ENCODE results near the gene ITGA7. TPM values are rescaled to one million over a fixed set of nuclear protein-coding genes. Genes with fewer than 3 reads are reported as not detected.

ITGA7 gene
- total and polyA plus RNA-seq, 5 donors from 2014 or later = 0.29 to 0.76 TPM; not detected in 3

DNA sequence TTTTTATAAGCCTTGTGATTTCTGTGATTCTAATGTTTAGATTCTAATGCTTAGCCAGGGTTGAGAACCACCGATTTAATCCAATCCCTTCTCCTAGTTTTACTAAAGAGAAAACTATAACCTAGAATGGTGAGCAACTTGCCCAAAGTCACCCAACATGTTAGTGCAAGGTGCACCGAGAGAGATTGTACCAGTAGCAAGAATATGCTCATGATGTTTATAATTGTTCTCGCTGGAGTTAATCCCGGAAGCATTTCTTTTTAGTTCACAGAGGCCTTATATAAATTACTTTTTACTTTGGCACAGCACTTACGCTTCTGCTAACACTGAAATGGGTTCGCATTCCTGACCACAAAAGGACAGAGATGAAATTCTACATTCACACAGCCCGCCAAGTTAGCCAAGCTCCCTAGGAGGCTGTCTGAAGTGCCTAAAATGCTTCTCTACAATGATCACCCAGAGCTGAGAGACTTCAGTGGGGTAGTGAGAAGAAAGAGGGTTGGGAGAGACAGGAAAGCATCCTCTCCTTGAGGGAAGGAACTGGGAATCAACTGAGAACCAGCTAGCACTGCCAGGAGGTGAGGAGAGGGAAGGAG lies 7.6 kb upstream of the ITGA7 start:
- Mint-ChIP-seq H3K4me1 (peaks cover 8 to 41% (median 25%) of the 10 kb centered on the region in 4 donors), H3K9me3 (peaks cover 0 to 3% (median 0%) of the 10 kb centered on the region in 7 donors), H3K27me3 (peaks cover 12% of the 10 kb centered on the region), H3K4me3 (peak overlapping the region; percentile 95 to 98 (median 96)), H3K36me3 (peaks cover 7% of the 10 kb centered on the region), H3K27ac (peak overlapping the region in 2 of 3 donors; percentile 97 to 98)
- Histone ChIP-seq H3K4me3 (ENCODE audit: low read depth, low read length) (peak overlapping the region; percentile 80), H3K36me3 (ENCODE audit: control insufficient read depth, insufficient read depth, low read length) (peaks cover 18% of the 10 kb centered on the region), H3K27me3 (ENCODE audit: control insufficient read depth, insufficient read depth, low read length) (no peaks in the 10 kb centered on the region), H3K4me1 (ENCODE audit: control insufficient read depth, insufficient read depth, low read length, poor library complexity, severe bottlenecking) (peaks cover 37% of the 10 kb centered on the region), H3K9me3 (ENCODE audit: control insufficient read depth in 2 of 2, low read length in 2 of 2) (no peaks in the 10 kb centered on the region), H3K27ac (ENCODE audit: insufficient read depth, low read length, poor library complexity, severe bottlenecking) (peak overlapping the region; percentile 95)
- ATAC-seq (ENCODE audit: low read depth in 2 of 2) (no peak), DNase-seq (no peak)

DNA sequence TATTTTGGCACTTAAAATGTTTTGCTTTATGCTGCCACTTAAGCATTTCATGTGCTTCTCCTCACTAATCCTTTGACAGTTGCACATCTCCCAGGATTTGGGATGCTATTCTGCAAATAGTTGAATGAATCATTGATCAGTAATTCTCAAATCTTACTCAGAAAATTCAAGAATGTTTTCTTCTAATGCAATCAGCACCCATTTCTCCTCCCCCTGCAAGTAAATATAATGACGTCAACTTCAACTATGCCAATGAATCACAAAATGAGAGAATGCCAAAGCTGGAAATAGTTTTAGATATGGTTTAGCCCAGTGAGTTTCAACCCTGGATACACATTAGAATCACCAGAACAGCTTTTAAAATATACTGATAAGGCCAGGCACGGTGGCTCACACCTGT lies 6.0 kb upstream of the ITGA7 start:
- H3K4me3 Mint-ChIP-seq = peak overlapping the region in 2 of 4 donors; percentile 23 to 86
- Histone ChIP-seq H3K27ac (ENCODE audit: insufficient read depth, low read length, poor library complexity, severe bottlenecking) (no peak overlapping the region), H3K36me3 (ENCODE audit: control insufficient read depth, insufficient read depth, low read length) (peaks cover 2% of the 10 kb centered on the region), H3K4me1 (ENCODE audit: control insufficient read depth, insufficient read depth, low read length, poor library complexity, severe bottlenecking) (peaks cover 39% of the 10 kb centered on the region), H3K4me3 (ENCODE audit: low read depth, low read length) (no peak overlapping the region), H3K27me3 (ENCODE audit: control insufficient read depth, insufficient read depth, low read length) (peaks cover 5% of the 10 kb centered on the region), H3K9me3 (ENCODE audit: control insufficient read depth in 2 of 2, low read length in 2 of 2) (no peaks in the 10 kb centered on the region)
- peaks cover 8 to 40% (median 29%) of the 10 kb centered on the region in 4 donors for H3K4me1 Mint-ChIP-seq
- H3K27me3 Mint-ChIP-seq = peaks cover 27% of the 10 kb centered on the region
- H3K27ac Mint-ChIP-seq = no peak overlapping the region
- ATAC-seq (ENCODE audit: low read depth in 2 of 2) (no peak), DNase-seq (no peak)
- peaks cover 7% of the 10 kb centered on the region for H3K36me3 Mint-ChIP-seq
- peaks cover 0 to 3% (median 0%) of the 10 kb centered on the region in 7 donors for H3K9me3 Mint-ChIP-seq

DNA sequence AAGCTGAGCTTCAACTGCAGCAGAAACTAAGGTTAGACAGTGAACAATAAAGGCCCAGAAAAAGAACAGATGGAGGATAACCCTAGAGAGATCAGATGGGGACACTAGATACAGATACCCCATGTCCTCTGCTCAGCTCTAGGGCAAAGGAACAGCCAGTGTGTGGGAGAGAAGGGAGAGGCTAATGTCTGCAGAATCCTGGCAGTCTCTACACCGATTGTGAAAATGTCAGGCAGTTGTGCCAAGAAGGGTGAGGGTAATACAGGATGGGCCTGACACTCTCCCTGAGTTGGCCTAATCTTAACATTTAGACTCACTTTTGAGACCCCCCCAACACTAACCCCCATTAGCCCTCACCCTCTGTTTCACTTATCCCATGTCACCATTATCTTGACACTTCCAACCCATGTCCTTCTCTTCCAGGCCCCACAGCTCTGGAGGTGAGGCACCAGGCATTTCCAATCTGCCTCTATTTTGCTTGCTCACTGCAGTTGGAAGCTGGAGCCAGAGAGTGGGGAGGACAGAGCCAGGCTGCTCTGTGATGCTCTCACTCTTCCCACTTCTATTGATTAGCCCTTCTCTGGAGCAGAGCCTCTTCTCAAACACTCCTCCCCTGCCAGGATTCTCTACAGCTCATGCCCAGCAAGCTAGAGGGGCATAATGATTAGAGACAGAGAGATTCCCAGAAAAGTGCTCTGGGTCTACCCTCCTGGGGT lies 5.2 kb upstream of the ITGA7 start:
- peak overlapping the region in 1 of 4 donors; percentile 86 for H3K4me3 Mint-ChIP-seq
- peaks cover 39% of the 10 kb centered on the region for H3K4me1 ChIP-seq (ENCODE audit: control insufficient read depth, insufficient read depth, low read length, poor library complexity, severe bottlenecking)
- no peaks in the 10 kb centered on the region for H3K9me3 ChIP-seq (ENCODE audit: control insufficient read depth in 2 of 2, low read length in 2 of 2)
- peaks cover 4% of the 10 kb centered on the region for H3K36me3 Mint-ChIP-seq
- DNase-seq = no peak
- no peak overlapping the region for H3K4me3 ChIP-seq (ENCODE audit: low read depth, low read length)
- H3K27ac ChIP-seq (ENCODE audit: insufficient read depth, low read length, poor library complexity, severe bottlenecking) = no peak overlapping the region
- H3K27me3 ChIP-seq (ENCODE audit: control insufficient read depth, insufficient read depth, low read length) = peaks cover 7% of the 10 kb centered on the region
- peaks cover 0 to 3% (median 0%) of the 10 kb centered on the region in 7 donors for H3K9me3 Mint-ChIP-seq
- peaks cover 8 to 40% (median 28%) of the 10 kb centered on the region in 4 donors for H3K4me1 Mint-ChIP-seq
- no peak overlapping the region for H3K27ac Mint-ChIP-seq
- no peaks in the 10 kb centered on the region for H3K36me3 ChIP-seq (ENCODE audit: control insufficient read depth, insufficient read depth, low read length)
- ATAC-seq (ENCODE audit: low read depth in 2 of 2) = no peak
- H3K27me3 Mint-ChIP-seq = peaks cover 35% of the 10 kb centered on the region

DNA sequence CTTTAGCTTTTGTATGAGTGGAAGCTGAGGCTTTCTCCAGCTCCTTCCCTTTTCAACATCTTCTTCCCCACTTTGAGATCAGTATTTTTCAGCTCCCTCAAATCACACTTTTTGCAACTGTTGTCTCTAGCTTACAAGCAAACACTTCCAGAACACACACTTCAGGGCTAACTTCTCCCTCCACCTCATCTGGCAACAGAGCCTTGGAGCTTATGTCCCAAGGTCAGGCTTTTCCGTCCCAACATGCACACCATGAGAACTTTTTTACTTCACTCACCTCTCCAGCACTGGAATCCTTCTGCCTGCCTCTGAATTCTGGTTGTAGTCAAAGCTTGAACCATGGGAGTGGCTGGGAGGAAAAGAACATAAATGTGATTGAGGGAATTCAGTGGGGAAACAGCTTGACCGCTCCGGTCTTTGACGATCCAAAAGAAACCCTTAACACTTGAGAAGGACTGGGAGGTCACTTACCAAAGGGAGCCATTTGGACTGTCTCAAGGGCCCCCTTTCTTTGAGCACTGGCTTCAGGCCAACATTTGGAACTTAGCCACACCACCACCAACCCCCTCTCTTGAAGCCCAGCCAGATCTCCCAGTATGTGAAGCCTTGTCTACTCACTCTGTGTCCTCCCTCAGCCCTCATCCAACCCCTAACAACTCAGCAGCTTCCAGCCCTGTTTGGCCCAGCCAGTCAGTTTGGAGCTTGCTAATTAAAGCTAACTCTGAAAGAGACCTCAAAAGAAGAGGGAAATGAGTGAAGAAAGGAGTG lies 4.3 kb upstream of the ITGA7 start:
- H3K36me3 Mint-ChIP-seq = peaks cover 4% of the 10 kb centered on the region
- peaks cover 41% of the 10 kb centered on the region for H3K27me3 Mint-ChIP-seq
- DNase-seq (no peak), ATAC-seq (ENCODE audit: low read depth in 2 of 2) (no peak)
- H3K4me1 Mint-ChIP-seq = peaks cover 8 to 35% (median 21%) of the 10 kb centered on the region in 4 donors
- Histone ChIP-seq H3K27ac (ENCODE audit: insufficient read depth, low read length, poor library complexity, severe bottlenecking) (no peak overlapping the region), H3K4me1 (ENCODE audit: control insufficient read depth, insufficient read depth, low read length, poor library complexity, severe bottlenecking) (peaks cover 37% of the 10 kb centered on the region), H3K4me3 (ENCODE audit: low read depth, low read length) (no peak overlapping the region), H3K9me3 (ENCODE audit: control insufficient read depth in 2 of 2, low read length in 2 of 2) (no peaks in the 10 kb centered on the region), H3K27me3 (ENCODE audit: control insufficient read depth, insufficient read depth, low read length) (peaks cover 9% of the 10 kb centered on the region), H3K36me3 (ENCODE audit: control insufficient read depth, insufficient read depth, low read length) (no peaks in the 10 kb centered on the region)
- H3K27ac Mint-ChIP-seq = peak overlapping the region in 2 of 3 donors; percentile 64 to 72
- H3K9me3 Mint-ChIP-seq = peaks cover 0 to 3% (median 0%) of the 10 kb centered on the region in 7 donors
- H3K4me3 Mint-ChIP-seq = peak overlapping the region in 2 of 4 donors; percentile 23 to 40

DNA sequence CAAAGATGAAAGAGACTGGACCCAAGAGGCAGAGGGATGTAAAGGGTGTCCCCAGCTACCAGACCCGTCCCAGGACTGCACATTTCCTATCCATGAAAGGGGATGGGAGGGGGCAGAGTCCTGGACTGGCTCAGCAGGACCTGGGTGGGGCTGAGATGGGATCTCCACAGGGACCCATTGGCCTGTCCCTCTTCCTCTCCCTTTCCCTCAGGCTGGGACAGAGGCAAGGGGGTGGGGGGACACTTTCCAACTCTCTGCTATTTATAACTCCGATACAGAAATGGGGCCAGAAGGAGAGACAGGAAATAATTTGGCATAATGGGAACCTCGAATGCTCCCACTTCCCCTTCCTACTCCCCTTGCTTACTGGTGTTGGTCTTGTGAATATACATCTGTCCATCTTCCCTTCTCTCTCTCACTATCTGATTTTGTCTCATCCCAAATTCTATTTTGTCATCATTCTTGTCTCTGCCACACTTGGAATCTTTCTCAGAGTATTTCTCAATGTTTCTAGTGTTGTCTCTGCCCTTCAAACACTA lies 1.1 kb upstream of the ITGA7 start:
- Mint-ChIP-seq H3K36me3 (no peaks in the 10 kb centered on the region), H3K4me3 (peak overlapping the region; percentile 77 to 93 (median 88)), H3K9me3 (peaks cover 0 to 3% (median 0%) of the 10 kb centered on the region in 7 donors), H3K27me3 (peaks cover 62% of the 10 kb centered on the region), H3K27ac (peak overlapping the region in 1 of 3 donors; percentile 85), H3K4me1 (peaks cover 0 to 20% (median 10%) of the 10 kb centered on the region in 4 donors)
- H3K27me3 ChIP-seq (ENCODE audit: control insufficient read depth, insufficient read depth, low read length) = peaks cover 14% of the 10 kb centered on the region
- no peak overlapping the region for H3K27ac ChIP-seq (ENCODE audit: insufficient read depth, low read length, poor library complexity, severe bottlenecking)
- no peaks in the 10 kb centered on the region for H3K9me3 ChIP-seq (ENCODE audit: control insufficient read depth in 2 of 2, low read length in 2 of 2)
- H3K4me1 ChIP-seq (ENCODE audit: control insufficient read depth, insufficient read depth, low read length, poor library complexity, severe bottlenecking) = peaks cover 19% of the 10 kb centered on the region
- peak overlapping the region; percentile 69 for H3K4me3 ChIP-seq (ENCODE audit: low read depth, low read length)
- DNase-seq (no peak), ATAC-seq (ENCODE audit: low read depth in 2 of 2) (no peak)
- no peaks in the 10 kb centered on the region for H3K36me3 ChIP-seq (ENCODE audit: control insufficient read depth, insufficient read depth, low read length)

DNA sequence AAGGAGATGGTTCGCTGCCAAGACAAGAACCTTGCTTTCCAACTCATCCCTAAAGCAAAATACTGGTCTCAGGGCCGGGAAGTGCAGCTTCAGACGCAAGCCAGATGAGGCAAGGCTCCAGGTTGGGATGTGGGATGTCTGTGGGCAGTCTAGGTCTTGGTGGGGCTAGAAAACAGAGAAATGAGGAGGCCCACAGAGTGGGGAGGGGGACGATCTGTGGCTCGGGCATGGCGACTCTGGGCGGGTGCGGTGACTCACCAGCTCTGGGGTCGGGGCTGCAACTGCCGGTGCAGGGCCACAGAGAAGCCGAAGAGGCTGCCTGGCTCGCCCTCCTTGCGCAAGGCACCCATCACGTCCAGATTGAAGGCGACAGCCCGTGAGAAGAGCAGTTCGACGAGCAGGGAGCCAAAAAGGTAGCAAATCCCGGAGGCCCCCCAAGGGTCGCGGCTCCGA lies 459 bp downstream of the ITGA7 start:
- no peak overlapping the region for H3K4me3 ChIP-seq (ENCODE audit: low read depth, low read length)
- Mint-ChIP-seq H3K27ac (peak overlapping the region in 1 of 3 donors; percentile 48), H3K27me3 (peaks cover 67% of the 10 kb centered on the region), H3K36me3 (no peaks in the 10 kb centered on the region), H3K4me3 (peak overlapping the region; percentile 34 to 89 (median 69)), H3K9me3 (peaks cover 0 to 3% (median 0%) of the 10 kb centered on the region in 7 donors), H3K4me1 (peaks cover 0 to 20% (median 10%) of the 10 kb centered on the region in 4 donors)
- DNase-seq (no peak), ATAC-seq (ENCODE audit: low read depth in 2 of 2) (peak in 1 of 2 donors; percentile 16)
- H3K27me3 ChIP-seq (ENCODE audit: control insufficient read depth, insufficient read depth, low read length) = peaks cover 14% of the 10 kb centered on the region
- no peak overlapping the region for H3K27ac ChIP-seq (ENCODE audit: insufficient read depth, low read length, poor library complexity, severe bottlenecking)
- no peaks in the 10 kb centered on the region for H3K9me3 ChIP-seq (ENCODE audit: control insufficient read depth in 2 of 2, low read length in 2 of 2)
- H3K36me3 ChIP-seq (ENCODE audit: control insufficient read depth, insufficient read depth, low read length) = no peaks in the 10 kb centered on the region
- peaks cover 19% of the 10 kb centered on the region for H3K4me1 ChIP-seq (ENCODE audit: control insufficient read depth, insufficient read depth, low read length, poor library complexity, severe bottlenecking)

DNA sequence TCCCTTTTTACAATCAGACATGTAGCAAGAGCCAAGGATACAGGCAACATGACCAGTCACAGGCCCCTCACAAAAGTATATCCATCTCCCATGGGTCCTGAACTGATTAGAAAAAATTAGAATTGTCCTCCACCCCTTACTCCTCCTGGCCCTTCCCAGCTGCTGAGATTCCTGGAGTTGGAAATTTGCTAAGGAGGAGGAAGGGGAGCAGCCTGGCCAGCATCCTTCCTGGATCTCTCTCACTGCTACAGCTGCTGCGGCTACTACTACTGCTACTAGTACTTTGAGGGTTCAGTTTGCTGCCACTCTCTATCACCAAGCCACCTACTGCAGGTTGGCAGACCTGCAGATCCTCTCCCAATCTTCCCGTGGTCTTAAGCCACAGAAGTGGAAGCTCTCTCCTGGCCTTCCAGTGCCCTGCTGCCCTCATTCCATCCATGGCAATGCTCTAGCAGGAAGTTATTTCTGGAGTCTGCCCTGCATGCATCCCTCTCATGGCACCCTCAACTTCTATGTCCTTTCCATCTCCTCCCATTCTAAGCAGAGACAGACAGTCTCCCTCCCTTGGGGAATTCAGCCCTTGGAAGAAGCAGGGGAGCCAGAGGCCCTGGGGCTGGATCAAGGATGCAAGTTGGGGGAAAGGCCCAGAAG lies 1.0 kb downstream of the ITGA7 start:
- peaks cover 0 to 20% (median 10%) of the 10 kb centered on the region in 4 donors for H3K4me1 Mint-ChIP-seq
- H3K27ac Mint-ChIP-seq = peak overlapping the region in 1 of 3 donors; percentile 48
- peaks cover 14% of the 10 kb centered on the region for H3K27me3 ChIP-seq (ENCODE audit: control insufficient read depth, insufficient read depth, low read length)
- ATAC-seq (ENCODE audit: low read depth in 2 of 2) (no peak), DNase-seq (no peak)
- no peaks in the 10 kb centered on the region for H3K36me3 ChIP-seq (ENCODE audit: control insufficient read depth, insufficient read depth, low read length)
- no peaks in the 10 kb centered on the region for H3K9me3 ChIP-seq (ENCODE audit: control insufficient read depth in 2 of 2, low read length in 2 of 2)
- H3K4me3 ChIP-seq (ENCODE audit: low read depth, low read length) = no peak overlapping the region
- no peaks in the 10 kb centered on the region for H3K9me3 Mint-ChIP-seq
- peaks cover 19% of the 10 kb centered on the region for H3K4me1 ChIP-seq (ENCODE audit: control insufficient read depth, insufficient read depth, low read length, poor library complexity, severe bottlenecking)
- peaks cover 62% of the 10 kb centered on the region for H3K27me3 Mint-ChIP-seq
- H3K27ac ChIP-seq (ENCODE audit: insufficient read depth, low read length, poor library complexity, severe bottlenecking) = no peak overlapping the region
- H3K4me3 Mint-ChIP-seq = peak overlapping the region; percentile 10 to 89 (median 66)
- H3K36me3 Mint-ChIP-seq = no peaks in the 10 kb centered on the region

All from CD4-positive, CD25-positive, alpha-beta regulatory T cell (primary cell).